ENCODE measurements around the gene INPP1.
"Not testable (repeated sequence)": the region's sequence is repeated elsewhere in the genome, so short reads cannot be mapped to it uniquely, and the experiment has no call there.

Gene INPP1

DNA sequence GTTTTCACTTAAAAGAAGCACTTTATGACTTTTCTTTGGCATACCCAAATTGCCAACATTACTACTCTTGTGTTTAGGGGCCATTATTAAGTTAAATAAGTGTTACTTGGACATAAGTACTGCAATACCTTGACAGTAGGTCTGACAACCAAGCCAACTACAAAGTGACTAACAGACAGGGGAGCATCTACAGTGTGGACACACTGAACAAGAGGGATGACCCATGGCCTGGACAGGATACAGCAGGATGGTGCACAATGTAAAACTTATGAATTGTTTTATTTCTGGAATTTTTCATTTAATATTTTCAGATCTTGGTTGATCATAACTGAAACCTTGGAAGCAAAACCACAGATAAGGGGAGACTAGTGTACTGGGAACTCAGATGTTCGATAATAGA lies 4.0 kb upstream of the INPP1 start:
- Histone ChIP-seq H3K27me3 (ENCODE audit: low read depth) (no peaks in the 10 kb centered on the region), H3K9me3 (0 out of 2 replicates have a peak, but pooled peaks cover 3% of the 10 kb centered on the region), H3K4me3 (no peak overlapping the region), H3K4me1 (peaks cover 16% of the 10 kb centered on the region), H3K36me3 (replicated peaks) (no peaks in the 10 kb centered on the region)
- no peak for DNase-seq (ENCODE audit: low spot score in 2 of 2)
- in situ Hi-C loops (cut with MboI; ENCODE audit: low sequenced_read_pairs) = no loop called here

DNA sequence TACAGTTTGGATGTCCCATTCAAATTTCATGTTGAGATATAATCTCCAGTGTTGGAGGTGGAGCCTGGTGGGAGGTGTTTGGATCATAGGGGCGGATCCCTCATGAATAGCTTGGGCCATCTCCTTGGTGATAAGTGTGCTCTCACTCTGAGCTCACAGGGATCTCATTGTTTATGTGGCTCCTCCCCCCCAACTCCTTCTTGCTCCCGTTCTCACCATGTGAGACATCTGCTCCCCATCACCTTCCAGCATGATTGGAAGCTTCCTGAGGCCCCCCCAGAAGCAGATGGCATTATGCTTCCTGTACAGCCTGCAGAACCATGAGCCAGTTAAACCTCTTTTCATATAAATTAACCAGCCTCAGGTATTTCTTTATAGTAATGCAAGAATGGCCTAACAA lies 3.0 kb upstream of the INPP1 start:
- H3K27me3 ChIP-seq (ENCODE audit: low read depth) = no peaks in the 10 kb centered on the region
- no peaks in the 10 kb centered on the region for H3K36me3 ChIP-seq (replicated peaks)
- peaks cover 24% of the 10 kb centered on the region for H3K4me1 ChIP-seq
- in situ Hi-C loops (cut with MboI; ENCODE audit: low sequenced_read_pairs) = no loop called here
- no peak overlapping the region for H3K4me3 ChIP-seq
- 0 out of 2 replicates have a peak, but pooled peaks cover 3% of the 10 kb centered on the region for H3K9me3 ChIP-seq
- DNase-seq (ENCODE audit: low spot score in 2 of 2) = peak in 1 of 2 experiments; percentile 46

DNA sequence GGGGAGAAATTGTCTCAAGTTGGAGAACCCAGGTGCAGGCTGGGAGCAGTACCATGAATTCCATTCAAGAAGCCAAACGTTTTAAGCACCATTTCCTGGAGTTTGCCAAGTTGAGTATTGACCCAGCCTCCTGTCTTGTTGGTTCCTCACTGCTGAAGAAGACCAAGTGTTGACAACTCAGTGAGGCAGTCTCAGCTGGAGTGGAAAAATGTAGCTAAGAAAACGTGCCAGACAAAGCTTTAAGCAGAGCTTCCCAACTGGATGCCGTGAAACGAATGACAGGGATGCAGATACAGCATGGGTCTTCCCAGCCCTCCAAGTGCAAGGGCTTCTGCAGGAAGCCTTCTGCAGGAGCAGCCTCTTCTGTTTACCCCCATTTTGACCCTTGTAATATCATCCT lies 778 bp upstream of the INPP1 start:
- Histone ChIP-seq H3K4me1 (peaks cover 24% of the 10 kb centered on the region), H3K36me3 (replicated peaks) (no peaks in the 10 kb centered on the region), H3K27me3 (ENCODE audit: low read depth) (no peaks in the 10 kb centered on the region), H3K4me3 (no peak overlapping the region), H3K9me3 (no peaks in the 10 kb centered on the region)
- in situ Hi-C loops (cut with MboI; ENCODE audit: low sequenced_read_pairs) = no loop called here
- no peak for DNase-seq (ENCODE audit: low spot score in 2 of 2)

DNA sequence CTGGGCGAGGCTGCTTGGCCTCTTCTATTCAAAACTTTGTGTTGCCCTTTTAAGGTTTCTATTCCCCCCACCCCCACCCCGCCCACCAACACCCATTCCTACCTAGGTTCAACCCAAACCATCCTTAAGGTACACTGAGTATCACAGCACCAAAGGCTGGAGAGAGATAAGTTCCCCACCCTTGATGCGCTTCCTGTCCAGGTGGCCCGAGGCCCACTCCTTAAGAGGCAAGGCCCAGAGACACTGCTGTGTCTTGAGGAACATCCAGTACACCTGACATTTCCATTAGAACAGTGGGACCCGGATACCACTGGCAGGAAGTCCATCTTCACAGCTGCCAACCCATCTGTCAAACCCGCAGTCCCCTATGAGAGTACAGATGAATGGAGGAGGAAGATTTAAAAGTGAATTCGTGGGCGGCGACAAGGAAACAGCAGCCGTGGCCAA lies 277 bp upstream of the INPP1 start:
- peak in 1 of 2 experiments; percentile 32 for DNase-seq (ENCODE audit: low spot score in 2 of 2)
- peaks cover 24% of the 10 kb centered on the region for H3K4me1 ChIP-seq
- H3K27me3 ChIP-seq (ENCODE audit: low read depth) = no peaks in the 10 kb centered on the region
- in situ Hi-C loops (cut with MboI; ENCODE audit: low sequenced_read_pairs) = no loop called here
- H3K9me3 ChIP-seq = no peaks in the 10 kb centered on the region
- H3K36me3 ChIP-seq (replicated peaks) = no peaks in the 10 kb centered on the region
- no peak overlapping the region for H3K4me3 ChIP-seq

DNA sequence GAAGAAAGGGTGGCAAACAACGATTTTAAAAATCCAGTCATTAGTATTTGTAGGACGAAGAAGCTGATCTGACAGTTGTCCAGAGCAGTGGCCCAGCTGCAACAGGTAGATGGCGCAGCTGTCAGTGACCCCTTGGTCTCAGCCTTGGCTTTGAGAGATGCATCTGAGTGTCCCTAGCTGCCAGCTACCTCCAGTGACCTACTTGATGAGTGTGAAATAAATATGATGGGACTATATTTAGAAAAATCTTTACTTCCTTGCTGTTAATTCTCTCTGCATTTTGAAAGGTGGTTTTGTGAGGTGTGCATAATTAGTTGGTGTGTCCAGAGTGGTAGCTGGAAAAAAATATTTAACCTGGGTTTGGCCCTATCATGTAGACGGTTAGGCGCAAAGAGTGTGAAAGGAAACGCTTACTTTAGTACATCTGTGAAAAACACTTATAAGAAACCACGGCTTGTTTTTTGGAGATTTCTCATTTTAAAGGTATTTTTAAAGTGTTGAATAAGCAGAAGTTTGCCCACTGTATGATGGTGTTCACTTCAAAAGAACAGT lies 963 bp downstream of the INPP1 start:
- H3K27me3 ChIP-seq (ENCODE audit: low read depth) = no peaks in the 10 kb centered on the region
- in situ Hi-C loops (cut with MboI; ENCODE audit: low sequenced_read_pairs) = no loop called here
- DNase-seq (ENCODE audit: low spot score in 2 of 2) = peak; percentile 32 to 44

DNA sequence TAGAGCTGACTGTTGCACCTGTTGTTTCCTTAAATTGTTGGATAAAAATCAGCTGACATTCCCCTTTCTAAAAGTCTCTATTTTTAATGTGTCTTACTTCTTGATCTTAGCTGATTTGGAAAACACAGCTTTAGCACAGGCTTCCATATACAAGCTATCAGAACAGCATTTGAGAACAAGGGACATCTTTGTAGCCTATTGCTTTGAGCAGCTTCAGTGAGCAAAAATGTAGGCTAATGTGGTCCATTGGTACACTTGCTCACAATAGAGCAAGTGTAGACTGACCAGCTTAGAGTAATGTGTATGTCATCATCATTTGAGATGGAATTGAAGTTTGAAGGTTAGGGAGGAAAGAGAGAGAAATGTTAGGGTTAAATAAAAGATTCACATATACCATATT lies 7.0 kb downstream of the INPP1 start:
- Histone ChIP-seq H3K9me3 (no peaks in the 10 kb centered on the region), H3K36me3 (replicated peaks) (no peaks in the 10 kb centered on the region), H3K27me3 (ENCODE audit: low read depth) (no peaks in the 10 kb centered on the region), H3K4me1 (no peaks in the 10 kb centered on the region; the same call in 1 of the 2 replicates), H3K4me3 (no peak overlapping the region)
- in situ Hi-C loops (cut with MboI; ENCODE audit: low sequenced_read_pairs) = no loop called here
- DNase-seq (ENCODE audit: low spot score in 2 of 2) = no peak

More for the DNA sequence above, 963 bp downstream of the INPP1 start:
- Histone ChIP-seq H3K9me3 (no peaks in the 10 kb centered on the region), H3K4me1 (peaks cover 24% of the 10 kb centered on the region), H3K4me3 (peak overlapping the region; percentile 29), H3K36me3 (replicated peaks) (no peaks in the 10 kb centered on the region)

DNA sequence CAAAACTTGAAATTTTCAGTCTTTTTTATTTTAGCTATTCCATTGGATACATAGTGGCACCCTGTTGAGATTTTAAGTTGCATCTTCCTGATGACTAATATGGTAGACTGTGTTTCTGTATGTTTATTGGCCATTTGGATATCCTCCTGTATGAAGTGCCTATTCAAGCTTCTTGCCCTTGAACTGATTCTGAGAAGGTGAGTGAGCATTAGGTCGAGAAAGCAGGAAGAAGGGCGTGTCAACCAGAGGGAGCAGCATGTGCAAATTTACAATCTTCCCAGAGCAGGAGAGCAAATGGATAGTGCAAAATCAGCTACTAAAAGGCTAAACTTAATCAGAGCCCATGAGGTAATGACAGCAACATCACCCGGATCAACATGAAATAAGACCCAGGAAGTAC lies 8.6 kb downstream of the INPP1 start:
- no peaks in the 10 kb centered on the region for H3K36me3 ChIP-seq (replicated peaks)
- in situ Hi-C loops (cut with MboI; ENCODE audit: low sequenced_read_pairs) = no loop called here
- no peak overlapping the region for H3K4me3 ChIP-seq
- DNase-seq (ENCODE audit: low spot score in 2 of 2) = no peak
- H3K4me1 ChIP-seq = no peaks in the 10 kb centered on the region
- H3K9me3 ChIP-seq = no peaks in the 10 kb centered on the region
- H3K27me3 ChIP-seq (ENCODE audit: low read depth) = no peaks in the 10 kb centered on the region

DNA sequence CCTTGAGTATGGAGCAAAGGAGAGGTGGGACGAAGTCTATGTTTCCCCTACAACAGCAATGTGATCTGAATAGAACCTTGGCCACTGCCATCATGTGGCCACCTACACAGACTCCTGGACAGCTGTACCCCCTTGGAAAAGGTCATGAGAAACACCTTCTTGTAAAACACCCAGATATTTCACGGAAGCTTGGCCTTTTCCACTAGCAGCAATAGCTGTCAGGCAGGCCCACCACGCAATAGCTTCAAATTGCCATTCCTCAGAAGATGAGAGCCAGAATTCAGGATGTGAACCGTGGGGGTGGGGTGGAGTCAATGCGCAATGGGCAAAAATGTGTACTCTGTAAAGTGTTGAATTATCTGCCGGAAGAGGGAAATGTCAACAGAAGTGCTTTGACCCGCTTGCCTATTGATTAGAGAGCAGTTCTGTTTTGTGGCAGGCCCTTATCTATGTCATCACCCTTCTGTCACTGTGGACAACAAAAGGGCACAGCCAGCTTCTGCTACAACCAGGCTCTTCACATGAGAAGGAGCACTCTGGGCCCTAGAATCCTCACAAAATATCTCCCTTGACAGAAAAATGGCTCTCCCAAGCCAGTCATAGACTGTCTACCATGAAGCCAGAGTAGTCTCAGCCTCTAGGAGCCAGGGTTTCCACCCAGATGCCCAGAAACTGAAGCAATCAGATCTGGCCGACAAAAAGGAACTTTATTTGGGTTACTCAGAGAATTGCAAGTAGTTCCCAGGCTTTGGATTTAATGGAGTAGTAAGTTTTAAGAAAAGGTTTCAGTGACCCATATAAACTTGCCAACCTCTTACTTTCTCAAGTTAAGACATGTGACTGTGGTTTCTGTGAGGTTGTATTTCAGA lies 9.5 kb downstream of the INPP1 start:
- DNase-seq (ENCODE audit: low spot score in 2 of 2) = no peak
- no peaks in the 10 kb centered on the region for H3K4me1 ChIP-seq
- in situ Hi-C loops (cut with MboI; ENCODE audit: low sequenced_read_pairs) = no loop called here

DNA sequence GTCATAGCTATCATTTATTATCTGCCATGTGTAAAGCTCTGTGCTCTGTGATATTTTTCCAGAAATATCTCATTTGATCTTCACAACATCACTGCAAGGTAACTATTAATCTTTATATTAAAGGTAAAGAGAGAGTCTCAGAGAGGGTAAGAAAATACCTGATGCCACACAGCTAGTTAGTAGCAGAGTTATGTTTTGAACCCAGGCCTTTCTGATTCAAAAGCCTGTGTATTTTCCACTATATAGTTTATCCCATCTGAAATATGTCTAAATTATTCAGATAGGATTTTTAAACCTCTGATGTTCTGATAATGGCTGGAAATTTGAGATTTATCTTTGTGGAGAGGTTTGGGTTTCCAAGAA lies 10.1 kb downstream of the INPP1 start:
- Histone ChIP-seq H3K27me3 (ENCODE audit: low read depth) (no peaks in the 10 kb centered on the region), H3K9me3 (no peaks in the 10 kb centered on the region), H3K4me1 (no peaks in the 10 kb centered on the region), H3K4me3 (no peak overlapping the region), H3K36me3 (replicated peaks) (no peaks in the 10 kb centered on the region)
- no peak for DNase-seq (ENCODE audit: low spot score in 2 of 2)
- in situ Hi-C loops (cut with MboI; ENCODE audit: low sequenced_read_pairs) = no loop called here

More for the DNA sequence above, 9.5 kb downstream of the INPP1 start:
- H3K27me3 ChIP-seq (ENCODE audit: low read depth) = no peaks in the 10 kb centered on the region
- H3K36me3 ChIP-seq (replicated peaks) = no peaks in the 10 kb centered on the region
- H3K4me3 ChIP-seq = no peak overlapping the region
- H3K9me3 ChIP-seq = no peaks in the 10 kb centered on the region

DNA sequence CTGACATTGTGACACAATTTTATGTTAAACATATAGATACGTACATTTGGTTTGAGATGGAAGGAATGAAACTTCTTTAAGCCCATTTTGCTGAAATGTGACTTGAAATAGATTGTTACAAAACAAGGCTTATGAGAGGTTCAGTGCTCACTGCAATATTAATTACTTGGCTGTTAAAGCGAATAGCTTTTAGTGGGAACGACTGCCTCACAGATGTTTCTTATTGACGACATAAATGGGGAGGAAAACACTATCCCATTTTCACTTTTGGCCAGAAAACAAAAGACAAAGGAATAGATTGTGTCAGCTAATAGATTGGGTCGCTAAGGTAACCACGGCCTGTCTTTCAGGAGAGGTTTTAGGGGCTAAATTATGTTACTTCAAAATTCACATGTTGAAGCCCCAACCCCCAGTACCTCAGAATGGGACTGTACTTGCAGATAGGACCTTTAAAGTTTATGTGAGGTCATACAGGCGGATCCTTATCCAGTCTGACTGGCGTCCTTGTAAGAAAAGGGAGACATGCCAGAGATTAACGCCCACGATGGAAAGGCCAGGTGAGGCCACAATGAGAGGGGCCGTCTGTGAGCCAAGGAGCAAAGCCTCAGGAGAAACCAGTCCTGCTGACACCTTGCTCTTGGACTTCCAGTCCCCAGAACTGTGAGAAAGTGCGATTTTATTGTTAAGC lies 10.8 kb downstream of the INPP1 start:
- H3K27me3 ChIP-seq (ENCODE audit: low read depth) = no peaks in the 10 kb centered on the region
- no peak for DNase-seq (ENCODE audit: low spot score in 2 of 2)
- H3K4me1 ChIP-seq = no peaks in the 10 kb centered on the region
- H3K9me3 ChIP-seq = no peaks in the 10 kb centered on the region
- in situ Hi-C loops (cut with MboI; ENCODE audit: low sequenced_read_pairs) = no loop called here
- no peak overlapping the region for H3K4me3 ChIP-seq
- H3K36me3 ChIP-seq (replicated peaks) = no peaks in the 10 kb centered on the region

DNA sequence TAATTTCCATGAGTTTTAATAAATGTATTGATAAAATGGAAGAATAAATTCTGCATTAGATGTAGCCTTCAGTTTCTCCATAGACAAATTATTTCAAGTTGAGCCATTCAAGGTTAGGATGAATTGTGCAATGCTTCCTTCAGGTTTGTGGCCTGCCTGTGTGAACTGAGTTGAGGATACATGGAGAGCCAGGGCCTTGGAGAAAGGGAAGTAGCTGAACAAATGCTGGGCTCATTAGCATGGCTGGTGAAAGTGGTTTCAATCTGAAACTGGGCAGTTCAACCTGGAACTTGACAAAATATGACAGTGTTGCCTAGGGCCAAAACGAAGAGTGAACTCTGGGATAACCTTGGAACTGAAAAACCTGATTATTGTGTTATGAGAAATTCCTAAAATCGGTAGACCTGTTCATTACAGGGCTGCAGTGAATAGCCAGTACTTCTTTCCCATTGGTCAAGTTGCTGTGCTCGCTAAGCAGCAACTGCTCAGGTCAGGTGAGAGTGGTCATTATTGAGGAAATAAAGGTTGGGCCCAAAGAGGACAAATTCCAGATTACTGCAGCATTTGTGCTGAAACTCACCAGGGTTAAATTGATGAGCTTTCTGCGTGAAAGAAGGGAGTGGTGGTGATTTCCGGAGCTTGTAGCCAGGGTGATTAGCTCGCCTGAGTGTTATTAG lies 12.7 kb downstream of the INPP1 start:
- no peaks in the 10 kb centered on the region for H3K9me3 ChIP-seq
- no peaks in the 10 kb centered on the region for H3K36me3 ChIP-seq (replicated peaks)
- H3K4me3 ChIP-seq = no peak overlapping the region
- no peaks in the 10 kb centered on the region for H3K27me3 ChIP-seq (ENCODE audit: low read depth)
- DNase-seq (ENCODE audit: low spot score in 2 of 2) = no peak
- in situ Hi-C loops (cut with MboI; ENCODE audit: low sequenced_read_pairs) = no loop called here
- H3K4me1 ChIP-seq = no peaks in the 10 kb centered on the region

DNA sequence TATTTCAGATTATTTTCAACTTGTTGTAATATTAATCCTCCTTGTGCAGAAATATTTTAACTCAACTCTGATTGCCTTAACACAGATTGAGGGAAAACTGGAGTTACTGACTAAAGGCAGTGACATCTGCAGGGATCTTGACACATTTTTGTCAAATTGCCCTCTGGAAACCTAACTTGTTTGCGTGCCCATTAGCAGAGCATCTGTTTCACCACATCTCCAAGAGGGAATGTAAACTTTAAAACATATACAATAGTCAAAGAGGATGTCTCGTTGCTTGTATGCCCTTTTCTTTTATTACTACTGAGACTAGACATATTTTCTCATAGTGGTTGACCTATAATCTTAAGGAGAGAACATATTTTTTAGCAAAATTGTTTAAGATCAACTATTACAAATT lies 14.2 kb downstream of the INPP1 start:
- H3K4me3 ChIP-seq = no peak overlapping the region
- no peaks in the 10 kb centered on the region for H3K27me3 ChIP-seq (ENCODE audit: low read depth)
- in situ Hi-C loops (cut with MboI; ENCODE audit: low sequenced_read_pairs) = no loop called here
- no peaks in the 10 kb centered on the region for H3K4me1 ChIP-seq
- H3K36me3 ChIP-seq (replicated peaks) = no peaks in the 10 kb centered on the region
- DNase-seq (ENCODE audit: low spot score in 2 of 2) = no peak
- H3K9me3 ChIP-seq = no peaks in the 10 kb centered on the region

DNA sequence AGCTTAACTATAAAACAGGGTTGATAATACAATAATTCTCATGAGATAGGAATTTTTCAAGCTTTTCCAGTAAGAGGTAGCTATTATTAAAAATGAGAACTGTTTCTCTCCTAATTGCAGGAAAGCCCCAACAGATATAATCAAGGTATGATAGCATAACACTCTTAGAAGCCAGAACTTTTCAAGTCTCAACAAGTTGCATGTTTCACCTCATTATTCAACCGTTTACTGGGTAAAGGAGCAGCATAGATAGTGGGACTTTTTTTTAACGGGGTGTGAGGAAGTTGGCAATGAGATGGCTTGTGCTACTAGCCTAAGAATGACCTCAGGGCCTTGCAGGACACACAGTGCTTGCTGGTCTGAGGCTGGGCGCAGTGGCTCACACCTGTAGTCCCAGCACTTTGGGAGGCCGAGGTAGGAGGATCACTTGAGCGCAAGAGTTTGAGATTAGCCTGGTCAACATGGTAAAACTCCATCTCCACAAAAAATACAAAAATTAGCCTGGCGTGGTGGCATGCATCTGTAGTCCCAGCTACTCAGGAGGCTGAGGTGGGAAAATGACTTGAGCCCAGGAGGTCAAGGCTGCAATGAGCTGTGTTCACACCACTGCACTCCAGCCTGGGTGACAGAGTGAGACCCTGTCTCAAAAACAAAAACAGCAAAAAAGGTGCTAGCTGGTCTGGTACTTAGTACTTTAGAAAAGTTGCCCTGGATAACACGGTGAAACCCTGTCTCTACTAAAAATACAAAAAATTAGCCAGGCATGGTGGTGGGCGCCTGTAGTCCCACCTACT lies 15.5 kb downstream of the INPP1 start:
- H3K36me3 ChIP-seq (replicated peaks); H3K27me3 ChIP-seq (ENCODE audit: low read depth); in situ Hi-C loops (cut with MboI; ENCODE audit: low sequenced_read_pairs); DNase-seq (ENCODE audit: low spot score in 2 of 2); H3K9me3 ChIP-seq; H3K4me1 ChIP-seq; H3K4me3 ChIP-seq: not testable (repeated sequence)

All from HAP-1 (cell line).